ENCODE results near the gene BTNL9.

Gene BTNL9

GRCh38 chr5:181069767-181070491, 29.9 kb downstream of the BTNL9 start:
- H3K27me3 ChIP-seq = peaks cover 0 to 32% of the 10 kb centered on the region in 2 donors
- H3K4me1 ChIP-seq = no peaks in the 10 kb centered on the region
- H3K4me3 ChIP-seq = no peak overlapping the region
- no peak overlapping the region for H3K27ac ChIP-seq
- peaks cover 0 to 5% (median 0%) of the 10 kb centered on the region in 3 donors for H3K9me3 ChIP-seq
- intact Hi-C loops (cut with DNase I; ENCODE audit: low total_unique reads) = no loop called here
- DNase-seq = no peak
- H3K36me3 ChIP-seq = no peaks in the 10 kb centered on the region
- no peak for TF ChIP-seq CTCF (IDR thresholded peaks at IDR 0.05)

- Histone ChIP-seq H3K4me3 (no peak overlapping the region), H3K4me1 (no peaks in the 10 kb centered on the region), H3K27ac (no peak overlapping the region), H3K36me3 (no peaks in the 10 kb centered on the region), H3K27me3 (peaks cover 0 to 26% of the 10 kb centered on the region in 2 donors), H3K9me3 (peaks cover 0 to 5% (median 0%) of the 10 kb centered on the region in 3 donors)
- intact Hi-C loops (cut with DNase I; ENCODE audit: low total_unique reads) = no loop called here
- no peak for TF ChIP-seq CTCF (IDR thresholded peaks at IDR 0.05)
- no peak for DNase-seq
These were observed 30.5 kb downstream of the BTNL9 start for GRCh38 chr5:181070523-181070922.

GRCh38 chr5:181071257-181071656, 31.2 kb downstream of the BTNL9 start:
- Histone ChIP-seq H3K27me3 (peaks cover 0 to 21% of the 10 kb centered on the region in 2 donors), H3K4me1 (no peaks in the 10 kb centered on the region), H3K4me3 (no peak overlapping the region), H3K36me3 (no peaks in the 10 kb centered on the region), H3K27ac (no peak overlapping the region), H3K9me3 (peaks cover 0 to 5% (median 0%) of the 10 kb centered on the region in 3 donors)
- no peak for DNase-seq
- intact Hi-C loops (cut with DNase I; ENCODE audit: low total_unique reads) = no loop called here
- TF ChIP-seq CTCF (IDR thresholded peaks at IDR 0.05) = no peak

GRCh38 chr5:181076920-181077319, 36.9 kb downstream of the BTNL9 start:
- Histone ChIP-seq H3K4me3 (no peak overlapping the region), H3K4me1 (no peaks in the 10 kb centered on the region), H3K36me3 (no peaks in the 10 kb centered on the region), H3K27ac (no peak overlapping the region), H3K9me3 (peaks cover 0 to 16% (median 14%) of the 10 kb centered on the region in 3 donors), H3K27me3 (peaks cover 0 to 13% of the 10 kb centered on the region in 2 donors)
- no peak for DNase-seq
- intact Hi-C loops (cut with DNase I; ENCODE audit: low total_unique reads) = no loop called here
- no peak for TF ChIP-seq CTCF (IDR thresholded peaks at IDR 0.05)

- Histone ChIP-seq H3K4me1 (no peaks in the 10 kb centered on the region), H3K4me3 (no peak overlapping the region), H3K9me3 (peaks cover 0 to 10% (median 9%) of the 10 kb centered on the region in 3 donors), H3K36me3 (no peaks in the 10 kb centered on the region), H3K27ac (no peak overlapping the region), H3K27me3 (peaks cover 0 to 18% of the 10 kb centered on the region in 2 donors)
- DNase-seq = no peak
- intact Hi-C loops (cut with DNase I; ENCODE audit: low total_unique reads) = no loop called here
- no peak for TF ChIP-seq CTCF (IDR thresholded peaks at IDR 0.05)
These were observed 41.9 kb downstream of the BTNL9 start for GRCh38 chr5:181081989-181082388.
